Stimulated activated CD4-positive, alpha-beta T cell treated with anti-CD3 and anti-CD28 coated beads, TNF-alpha, amount 100 ng/mL, for 24 hours (primary cell): ENCODE data around the gene SYCN.

ENCODE experiments used
- DNase-seq, 3 experiments: peaks; one replicate each; pipeline ENCODE4 v3.0.0-alpha.2; 2020; ENCODE audit warnings: low read depth in 3 of 3

Gene SYCN

GRCh38 chr19:39194832-39195542 lies 9.1 kb downstream of the SYCN start:
- no peak for DNase-seq

GRCh38 chr19:39193803-39194202 lies 10.3 kb downstream of the SYCN start:
- no peak for DNase-seq

DNA sequence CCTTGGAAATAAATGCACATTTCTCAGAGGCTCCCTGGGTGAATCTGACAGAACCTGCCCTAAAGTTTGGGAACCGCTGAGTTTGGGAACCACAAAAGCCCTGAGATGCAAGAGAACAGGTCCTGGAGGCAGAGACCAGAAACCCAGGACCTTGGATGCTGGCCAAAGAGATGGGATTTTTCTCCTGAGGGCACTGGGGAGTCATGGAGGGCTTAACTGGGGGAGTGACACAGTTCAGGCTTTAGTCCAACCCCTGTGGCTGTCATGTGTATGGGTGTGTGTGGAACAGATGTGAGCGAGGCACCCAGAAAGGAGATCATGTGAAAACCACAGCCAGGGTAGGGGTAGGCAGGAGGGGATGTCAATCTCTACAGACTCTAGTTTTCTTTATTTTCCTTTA lies 11.2 kb downstream of the SYCN start:
- no peak for DNase-seq

- DNase-seq = no peak
Measured at GRCh38 chr19:39190768-39191167, 13.3 kb downstream of the SYCN start.

DNA sequence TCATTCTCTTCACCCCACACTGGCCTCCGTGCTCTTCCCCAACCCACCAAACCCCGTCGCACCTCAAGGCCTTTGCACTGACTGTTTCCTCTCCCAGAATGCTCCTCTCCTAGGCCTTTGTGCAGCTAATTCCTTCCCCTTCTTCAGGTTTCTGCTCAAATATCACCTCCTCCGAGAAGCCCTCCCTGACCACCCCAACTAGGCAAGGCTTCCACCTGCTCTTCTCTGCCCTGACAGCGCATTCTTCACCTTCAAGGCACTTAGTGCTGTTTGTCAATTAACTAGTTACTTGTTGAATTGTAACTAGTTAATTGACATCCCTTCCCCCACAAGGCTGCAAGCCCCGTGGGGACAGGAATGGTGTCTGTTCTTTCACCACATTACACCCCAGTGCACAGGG lies 15.1 kb downstream of the SYCN start:
- DNase-seq = no peak

DNA sequence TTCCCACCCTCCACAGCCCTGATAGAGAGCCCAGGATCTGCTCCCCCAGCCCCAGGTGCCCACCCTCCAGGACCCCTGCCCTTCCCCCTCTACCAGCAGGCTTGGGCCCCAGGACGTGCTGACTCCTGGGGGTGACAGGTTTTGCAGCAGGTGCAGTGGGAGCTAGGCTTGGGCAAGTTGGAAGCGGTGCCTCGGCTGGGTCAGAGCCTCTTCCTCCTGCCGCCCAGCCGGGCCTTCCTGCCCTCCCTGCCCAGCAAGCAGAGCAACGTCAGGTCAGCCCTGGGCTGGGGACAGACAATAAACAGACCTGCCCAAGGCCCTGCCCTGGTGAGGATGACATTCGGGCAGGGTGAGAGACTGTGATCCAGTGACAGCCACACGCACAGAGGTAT lies 16.5 kb downstream of the SYCN start:
- no peak for DNase-seq

DNA sequence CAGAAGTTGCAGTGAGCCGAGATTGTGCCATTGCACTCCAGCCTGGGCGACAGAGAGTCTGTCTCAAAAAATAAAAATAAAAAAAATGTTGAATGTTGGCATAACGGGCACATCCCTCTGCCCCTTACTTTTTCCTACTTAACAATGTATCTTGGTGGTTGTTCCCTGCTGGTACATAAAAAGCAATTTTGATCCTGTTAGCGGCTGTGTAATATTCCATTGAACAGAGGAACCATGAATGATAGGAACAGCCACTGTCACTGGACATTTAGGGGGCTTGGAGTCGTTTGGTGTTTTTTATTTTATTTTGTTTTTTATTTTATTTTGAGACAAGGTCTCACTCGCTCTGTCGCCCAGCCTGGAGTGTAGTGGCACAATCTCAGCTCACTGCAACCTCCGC lies 17.7 kb downstream of the SYCN start:
- no peak for DNase-seq

- no peak for DNase-seq
Measured at GRCh38 chr19:39183104-39183503, 21.0 kb downstream of the SYCN start.

DNA sequence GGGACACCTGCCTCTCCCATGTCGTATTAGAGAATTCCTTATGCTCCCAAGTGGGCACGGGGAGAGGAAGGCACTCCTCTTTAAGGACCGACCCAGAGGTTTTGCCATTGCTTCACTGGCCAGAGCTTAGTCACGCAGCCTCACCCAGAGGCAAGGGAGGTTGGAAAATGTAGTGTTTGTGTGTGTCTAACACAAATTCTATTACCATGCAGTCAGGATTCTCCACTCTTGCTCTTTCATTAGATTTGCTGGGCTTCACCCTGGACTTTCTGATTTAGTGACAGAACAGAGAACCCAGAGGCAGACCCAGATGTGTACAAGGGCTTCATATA lies 21.9 kb downstream of the SYCN start:
- DNase-seq = no peak

DNA sequence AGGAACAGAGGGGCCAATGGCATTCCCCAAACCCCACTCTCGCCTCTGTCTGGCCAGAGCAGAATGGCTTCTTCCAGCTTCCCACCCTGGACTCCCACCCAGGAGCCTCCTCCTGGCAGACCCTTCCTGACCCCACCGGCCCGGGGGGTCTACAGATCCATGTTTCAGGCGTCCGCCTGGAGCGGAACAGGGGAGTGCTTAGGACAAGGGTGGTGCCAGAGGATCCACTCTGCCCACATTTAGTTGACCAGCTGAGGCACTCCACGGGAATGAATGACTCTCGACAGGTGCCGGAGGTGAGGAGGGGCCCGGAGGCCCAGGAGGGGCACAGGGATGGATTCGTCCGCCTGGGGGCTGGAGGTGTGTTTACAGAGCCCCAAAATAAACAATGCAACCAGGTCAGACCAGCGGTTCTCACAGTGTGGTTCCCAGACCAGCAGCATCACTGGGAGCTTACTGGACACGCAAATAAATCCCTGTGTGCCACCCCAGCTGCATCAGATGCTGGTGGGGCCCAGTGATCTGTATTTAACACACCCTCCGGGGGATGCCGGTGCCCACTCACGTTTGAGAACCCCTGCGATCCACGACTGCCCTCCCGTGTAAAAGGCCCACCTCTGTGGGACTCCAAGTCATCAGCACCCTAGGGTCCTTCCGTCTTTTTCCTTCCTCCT lies 22.4 kb downstream of the SYCN start:
- DNase-seq = no peak

- DNase-seq = no peak
Measured at GRCh38 chr19:39180749-39181148, 23.3 kb downstream of the SYCN start.

DNA sequence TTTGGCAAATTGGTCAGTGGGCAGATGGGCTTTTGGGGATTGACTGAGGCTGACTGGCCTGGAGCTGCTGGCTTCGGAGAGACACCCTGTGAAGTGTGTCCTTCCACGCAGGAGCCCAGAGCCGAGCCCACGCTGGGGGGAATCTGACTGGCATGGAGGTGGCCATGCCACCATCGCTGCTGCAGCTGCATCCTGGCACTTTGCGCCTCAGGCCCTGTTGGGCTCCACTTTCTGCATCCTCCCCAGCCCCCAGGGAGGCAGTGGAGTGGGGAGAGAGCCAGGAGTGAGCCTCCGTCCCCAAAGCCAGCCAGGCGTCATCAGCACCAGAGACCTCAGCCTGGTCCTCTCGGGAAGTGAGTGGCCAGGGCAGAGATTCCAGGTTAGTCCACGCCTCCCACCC lies 24.3 kb downstream of the SYCN start:
- no peak for DNase-seq

- DNase-seq = no peak
Measured at GRCh38 chr19:39178296-39179006, 25.6 kb downstream of the SYCN start.

DNA sequence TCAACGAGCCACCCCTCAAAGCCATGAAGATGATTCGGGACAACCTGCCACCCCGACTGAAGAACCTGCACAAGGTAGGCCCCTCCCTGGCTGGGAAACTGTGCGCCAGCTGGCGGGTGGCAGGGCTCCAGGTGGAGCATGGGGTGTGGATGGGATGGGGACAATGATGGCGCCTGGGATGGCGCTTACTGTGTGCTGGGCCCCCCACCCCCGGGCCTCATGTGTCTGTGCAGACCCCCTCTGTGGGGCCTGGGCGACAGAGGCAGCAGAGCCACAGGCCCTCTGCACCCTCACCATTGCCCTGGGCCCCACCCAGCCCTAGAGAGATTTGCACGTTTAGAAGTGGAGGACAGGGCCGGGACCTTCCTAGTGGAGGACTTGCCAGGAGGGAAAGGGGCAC lies 26.3 kb downstream of the SYCN start:
- DNase-seq = no peak

GRCh38 chr19:39177110-39177699 lies 26.9 kb downstream of the SYCN start:
- DNase-seq = no peak

- no peak for DNase-seq
Measured at GRCh38 chr19:39175564-39175963, 28.5 kb downstream of the SYCN start.

DNA sequence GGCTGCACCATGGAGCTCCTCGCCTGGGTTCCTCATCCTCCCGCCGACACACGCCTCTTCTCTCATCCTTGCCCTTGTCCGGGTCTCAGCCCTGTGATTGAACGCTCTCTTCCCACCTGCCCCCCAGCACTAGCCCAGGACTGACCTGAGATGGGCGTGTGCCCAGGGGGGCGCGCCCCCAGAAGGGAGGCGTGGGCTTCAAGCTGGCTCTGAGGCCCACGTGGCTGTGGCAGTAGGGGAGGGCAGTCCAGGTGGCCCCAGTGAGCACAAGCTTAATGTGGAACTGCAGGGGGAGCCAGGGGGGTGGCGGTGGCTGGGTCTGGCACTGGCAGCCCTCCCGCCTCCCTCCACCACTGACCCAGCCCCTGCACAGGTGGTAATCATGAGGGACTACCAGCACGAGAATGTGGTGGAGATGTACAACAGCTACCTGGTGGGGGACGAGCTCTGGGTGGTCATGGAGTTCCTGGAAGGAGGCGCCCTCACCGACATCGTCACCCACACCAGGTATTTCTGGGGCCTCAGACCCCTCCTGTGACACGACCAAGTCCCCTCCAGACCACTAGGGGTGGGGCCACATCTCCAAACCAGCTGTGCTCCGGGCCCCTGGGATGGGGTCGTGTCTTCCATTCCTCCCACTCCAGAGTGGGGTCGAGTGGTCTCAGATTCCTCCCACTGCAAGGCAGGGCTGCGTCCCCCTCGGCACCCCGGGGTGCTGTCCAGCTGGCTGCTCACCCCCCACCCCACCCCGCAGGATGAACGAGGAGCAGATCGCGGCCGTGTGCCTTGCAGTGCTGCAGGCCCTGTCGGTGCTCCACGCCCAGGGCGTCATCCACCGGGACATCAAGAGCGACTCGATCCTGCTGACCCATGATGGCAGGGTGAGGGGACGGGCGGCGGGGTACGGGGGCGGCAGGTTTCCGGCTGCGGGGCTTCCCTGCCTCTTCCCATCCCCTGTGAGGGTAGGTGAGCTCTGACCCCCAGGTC lies 29.2 kb downstream of the SYCN start:
- no peak for DNase-seq

GRCh38 chr19:39174142-39174541 lies 29.9 kb downstream of the SYCN start:
- DNase-seq = no peak

GRCh38 chr19:39173502-39173991 lies 30.5 kb downstream of the SYCN start:
- DNase-seq = no peak

DNA sequence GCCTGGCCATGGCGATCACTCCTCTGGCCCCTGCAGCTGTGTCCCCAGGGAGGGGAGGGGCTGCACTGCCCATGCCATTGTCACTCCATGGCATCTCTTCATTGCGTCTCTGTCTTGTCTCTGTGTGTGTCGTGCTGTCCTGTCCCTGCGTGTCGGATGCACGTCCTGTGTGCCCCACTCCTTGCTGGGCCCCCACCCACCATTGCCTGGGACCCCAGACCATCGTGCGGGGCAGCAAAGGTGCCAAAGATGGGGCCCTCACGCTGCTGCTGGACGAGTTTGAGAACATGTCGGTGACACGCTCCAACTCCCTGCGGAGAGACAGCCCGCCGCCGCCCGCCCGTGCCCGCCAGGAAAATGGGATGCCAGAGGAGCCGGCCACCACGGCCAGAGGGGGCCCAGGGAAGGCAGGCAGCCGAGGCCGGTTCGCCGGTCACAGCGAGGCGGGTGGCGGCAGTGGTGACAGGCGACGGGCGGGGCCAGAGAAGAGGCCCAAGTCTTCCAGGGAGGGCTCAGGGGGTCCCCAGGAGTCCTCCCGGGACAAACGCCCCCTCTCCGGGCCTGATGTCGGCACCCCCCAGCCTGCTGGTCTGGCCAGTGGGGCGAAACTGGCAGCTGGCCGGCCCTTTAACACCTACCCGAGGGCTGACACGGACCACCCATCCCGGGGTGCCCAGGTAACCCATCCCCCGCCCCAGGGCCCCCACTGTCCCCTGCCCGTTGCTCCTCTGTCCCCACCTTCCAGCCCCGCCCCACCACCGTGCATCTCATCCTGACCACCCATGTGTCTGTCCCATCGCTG lies 31.2 kb downstream of the SYCN start:
- no peak for DNase-seq
